Ovary (tissue), 9 donors: ENCODE results near the gene FTL. TPM values are rescaled to one million over a fixed set of nuclear protein-coding genes. Genes with fewer than 3 reads are reported as not detected.
"Not testable (repeated sequence)": the region's sequence is repeated elsewhere in the genome, so short reads cannot be mapped to it uniquely, and the experiment has no call there.

Experiments
- DNase-seq, 5 donors: peaks; one replicate each; pipeline ENCODE4 v3.0.0-alpha.2; 2019 to 2020
- H3K27ac ChIP-seq, 2 donors: fragments of 200-600 bp; one replicate each; pipeline versions ENCODE4 v1.5.1 to v1.8.0; 2019 to 2022
- H3K27me3 ChIP-seq: fragments of 200-600 bp; one replicate; pipeline ENCODE4 v1.8.0; 2022
- H3K36me3 ChIP-seq: fragments of 200-600 bp; sonication (generic); one replicate; pipeline ENCODE4 v1.5.1; 2019
- H3K4me1 ChIP-seq: one replicate; pipeline ENCODE4 v1.8.1; 2013; ENCODE audit warnings: mild to moderate bottlenecking, moderate library complexity; ENCODE audit not compliant: insufficient read depth
- H3K4me3 ChIP-seq: fragments of 200-600 bp; sonication (generic); one replicate; pipeline ENCODE4 v1.5.1; 2017
- H3K9me3 ChIP-seq, 2 donors: fragments of 200-600 bp in 1 of 2; sonication (generic) in 1 of 2; one replicate each; pipeline versions ENCODE4 v1.5.1 to v1.8.1; 2013 to 2019; ENCODE audit warnings: mild to moderate bottlenecking in 1 of 2, moderate library complexity in 1 of 2
- EP300 ChIP-seq: sonication (generic); formaldehyde crosslinking; IDR thresholded peaks from one replicate; pipeline ENCODE4 v1.6.1; 2017; ENCODE audit warnings: antibody characterized with exemption
- POLR2A ChIP-seq: fragments of 450-650 bp; IDR thresholded peaks from one replicate; pipeline ENCODE4 v1.6.1; 2017; ENCODE audit warnings: antibody characterized with exemption, mild to moderate bottlenecking, moderate library complexity
- WGBS, 3 donors: extraction: QIAGEN DNeasy Blood & Tissue Kit in 1 of 3; methylation state at CpG; one replicate each; pipeline versions ENCODE4 v1.1.5 to v1.1.7; 2013 to 2017; 5-methylcytosine and 5-hydroxymethylcytosine counted together
- intact Hi-C, 4 donors: fragments of 100-400 bp; cut with DNase I; formaldehyde crosslinking; loops; one replicate each; pipeline versions ENCODE4 v1.11.0 to v1.15.1; 2022 to 2023
- polyA plus RNA-seq, 2 donors: library from polyadenylated mRNA; stranded (reverse); fragments of 200-250 nt in 1 of 2; fragments of 350-450 nt in 1 of 2; fragmentation: Illumina TruSeq in 1 of 2; extraction: RNeasy Lipid Tissue Mini Kit (QIAGEN cat#74804) in 1 of 2; gene quantifications; one replicate each; pipeline ENCODE4 v1.2.3, GENCODE V29; 2013 to 2014
- total RNA-seq, 7 donors: library from RNA; depleted of rRNA in 2 of 7; stranded (reverse); fragments of >200 nt in 2 of 7; fragmentation: NEBNext Ultra II Directional in 3 of 7; extraction: Animal tissue kit (Norgen Biotek cat#: 25700) in 3 of 7; gene quantifications; one replicate each; pipeline versions ENCODE4 v1.1.0 to v1.2.4, GENCODE V29; 2016 to 2023
- TF ChIP-seq, protein P1 (sequence below), 3 donors: fragments of 450-650 bp in 2 of 3; fragments of 200-600 bp in 1 of 3; IDR thresholded peaks; one replicate each; pipeline versions ENCODE4 v1.5.1 to v1.8.0; 2016 to 2022; ENCODE audit warnings: antibody characterized with exemption in 3 of 3, mild to moderate bottlenecking in 1 of 3
- donor health status: DM: no; HTN: no; CAD: no; lungs with moderate emphysema.
- donor health status: DM: no; HTN: no; CAD: no.
- donor health status: Bipolar disorder and iron deficiency.
- donor health status: DM: yes; HTN: yes; CAD: no.
- donor health status: DM: no; HTN: no; CAD: no.
- donor health status: DM: yes; HTN: yes; CAD: no.

FTL gene
- total and polyA plus RNA-seq, 9 donors, result 1,608 to 3,617 (median 2,643) TPM

- 74 to 81% (median 78%) methylated on average over 10 of the region's 10 CpGs for WGBS, 3 donors
- intact Hi-C loops, result no loop called here
- no peaks in the 10 kb centered on the region for H3K4me1 ChIP-seq
- no peak overlapping the region for H3K4me3 ChIP-seq
- no peak for TF ChIP-seq POLR2A
- no peak for TF ChIP-seq EP300
- TF ChIP-seq, protein P1, sequence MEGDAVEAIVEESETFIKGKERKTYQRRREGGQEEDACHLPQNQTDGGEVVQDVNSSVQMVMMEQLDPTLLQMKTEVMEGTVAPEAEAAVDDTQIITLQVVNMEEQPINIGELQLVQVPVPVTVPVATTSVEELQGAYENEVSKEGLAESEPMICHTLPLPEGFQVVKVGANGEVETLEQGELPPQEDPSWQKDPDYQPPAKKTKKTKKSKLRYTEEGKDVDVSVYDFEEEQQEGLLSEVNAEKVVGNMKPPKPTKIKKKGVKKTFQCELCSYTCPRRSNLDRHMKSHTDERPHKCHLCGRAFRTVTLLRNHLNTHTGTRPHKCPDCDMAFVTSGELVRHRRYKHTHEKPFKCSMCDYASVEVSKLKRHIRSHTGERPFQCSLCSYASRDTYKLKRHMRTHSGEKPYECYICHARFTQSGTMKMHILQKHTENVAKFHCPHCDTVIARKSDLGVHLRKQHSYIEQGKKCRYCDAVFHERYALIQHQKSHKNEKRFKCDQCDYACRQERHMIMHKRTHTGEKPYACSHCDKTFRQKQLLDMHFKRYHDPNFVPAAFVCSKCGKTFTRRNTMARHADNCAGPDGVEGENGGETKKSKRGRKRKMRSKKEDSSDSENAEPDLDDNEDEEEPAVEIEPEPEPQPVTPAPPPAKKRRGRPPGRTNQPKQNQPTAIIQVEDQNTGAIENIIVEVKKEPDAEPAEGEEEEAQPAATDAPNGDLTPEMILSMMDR (IDR thresholded peaks at IDR 0.05), result no peak
- H3K27ac ChIP-seq, result no peak overlapping the region
- no peaks in the 10 kb centered on the region for H3K9me3 ChIP-seq
- no peak for DNase-seq
- H3K36me3 ChIP-seq, result no peaks in the 10 kb centered on the region
- H3K27me3 ChIP-seq, result no peaks in the 10 kb centered on the region
Observed at GRCh38 chr19:48920949-48921348, 44.2 kb upstream of the FTL start.

DNA sequence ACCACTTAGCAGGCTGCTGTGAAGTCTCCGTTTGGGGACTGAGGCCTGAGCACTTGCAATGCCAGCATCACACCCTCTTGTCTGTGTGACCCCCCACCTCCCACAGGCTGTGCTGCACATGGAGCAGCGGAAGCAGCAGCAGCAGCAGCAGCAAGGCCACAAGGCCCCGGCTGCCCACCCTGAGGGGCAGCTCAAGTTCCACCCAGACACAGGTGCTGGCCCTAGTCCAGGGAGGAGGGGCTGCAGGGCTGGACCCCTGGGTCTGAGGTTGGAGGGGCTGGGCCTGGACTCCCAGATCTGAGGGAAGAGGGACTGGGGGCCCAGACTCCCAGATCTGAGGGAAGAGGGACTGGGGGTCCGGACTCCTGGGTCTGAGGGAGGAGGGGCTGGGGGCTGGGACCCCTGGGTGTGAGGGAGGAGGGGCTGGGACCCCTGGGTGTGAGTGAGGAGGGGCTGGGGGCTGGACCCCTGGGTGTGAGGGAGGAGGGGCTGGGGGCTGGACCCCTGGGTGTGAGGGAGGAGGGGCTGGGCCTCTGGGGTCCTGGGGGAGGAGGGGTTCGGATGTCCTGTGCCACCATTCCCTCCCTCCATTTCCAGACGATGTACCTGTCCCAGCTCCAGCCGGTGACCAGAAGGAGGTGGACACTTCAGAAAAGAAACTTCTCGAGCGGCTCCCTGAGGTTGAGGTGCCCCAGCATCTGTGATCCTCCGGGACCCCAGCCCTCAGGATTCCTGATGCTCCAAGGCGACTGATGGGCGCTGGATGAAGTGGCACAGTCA lies 43.2 kb upstream of the FTL start:
- DNase-seq, result no peak
- intact Hi-C loops, result no loop called here
- H3K4me1 ChIP-seq, result no peaks in the 10 kb centered on the region
- no peak overlapping the region for H3K4me3 ChIP-seq
- no peaks in the 10 kb centered on the region for H3K27me3 ChIP-seq
- H3K9me3 ChIP-seq, result no peaks in the 10 kb centered on the region
- no peak overlapping the region for H3K27ac ChIP-seq
- 85 to 90% (median 88%) methylated on average over 12 of the region's 12 CpGs for WGBS, 3 donors
- no peaks in the 10 kb centered on the region for H3K36me3 ChIP-seq
- TF ChIP-seq POLR2A, result no peak
- TF ChIP-seq, protein P1 (IDR thresholded peaks at IDR 0.05), result no peak
- no peak for TF ChIP-seq EP300

- H3K27me3 ChIP-seq, result no peaks in the 10 kb centered on the region
- H3K27ac ChIP-seq, result no peak overlapping the region
- H3K9me3 ChIP-seq, result no peaks in the 10 kb centered on the region
- intact Hi-C loops, result no loop called here
- DNase-seq, result no peak
- H3K4me1 ChIP-seq, result no peaks in the 10 kb centered on the region
- TF ChIP-seq, protein P1 (IDR thresholded peaks at IDR 0.05), result no peak
- TF ChIP-seq EP300 (no peak), POLR2A (no peak)
- WGBS, 3 donors, result 81 to 84% (median 83%) methylated on average over 18 of the region's 18 CpGs
- H3K4me3 ChIP-seq, result no peak overlapping the region
- no peaks in the 10 kb centered on the region for H3K36me3 ChIP-seq
Observed at GRCh38 chr19:48922548-48923490, 42.3 kb upstream of the FTL start.

GRCh38 chr19:48925240-48925843 lies 39.8 kb upstream of the FTL start:
- Histone ChIP-seq H3K27ac (no peak overlapping the region), H3K4me3 (no peak overlapping the region), H3K27me3 (no peaks in the 10 kb centered on the region), H3K4me1 (no peaks in the 10 kb centered on the region), H3K9me3 (no peaks in the 10 kb centered on the region), H3K36me3 (no peaks in the 10 kb centered on the region)
- DNase-seq, result no peak
- intact Hi-C loops, result no loop called here
- WGBS, 3 donors, result 76 to 81% (median 78%) methylated on average over 11 of the region's 11 CpGs
- TF ChIP-seq POLR2A (no peak), EP300 (no peak)
- TF ChIP-seq, protein P1 (IDR thresholded peaks at IDR 0.05), result no peak

GRCh38 chr19:48925890-48926289 lies 39.2 kb upstream of the FTL start:
- intact Hi-C loops, H3K4me1 ChIP-seq, H3K36me3 ChIP-seq, H3K27ac ChIP-seq, H3K4me3 ChIP-seq, H3K9me3 ChIP-seq, H3K27me3 ChIP-seq, DNase-seq: not testable (repeated sequence)
- 72 to 81% (median 75%) methylated on average over 8 of the region's 8 CpGs for WGBS, 3 donors
